Prostate gland (tissue), 2 donors: Measurements from ENCODE around the gene CHAF1A. TPM values are rescaled to one million over a fixed set of nuclear protein-coding genes. Genes with fewer than 3 reads are reported as not detected.

Experiments used
- DNase-seq: peaks from one replicate; pipeline ENCODE4 v3.0.0-alpha.2; 2019; ENCODE audit warnings: low spot score
- H3K27ac ChIP-seq, 2 donors: fragments of 200-600 bp; sonication (generic); 2 replicates each; pipeline ENCODE4 v1.5.1; 2017 to 2019
- H3K27me3 ChIP-seq: fragments of 200-600 bp; sonication (generic); replicated peaks from 2 replicates; pipeline ENCODE4 v1.5.1; 2019; ENCODE audit not compliant: insufficient read depth
- H3K36me3 ChIP-seq, 2 donors: fragments of 200-600 bp; sonication (generic); 1 replicate in 1 of 2; 2 replicates in 1 of 2; pipeline versions ENCODE4 v1.5.1 to v1.8.1; 2017 to 2019
- H3K4me1 ChIP-seq: fragments of 200-600 bp; sonication (generic); replicated peaks from 2 replicates; pipeline ENCODE4 v1.5.1; 2019
- H3K4me3 ChIP-seq, 2 donors: fragments of 200-600 bp; sonication (generic); 2 replicates each; pipeline ENCODE4 v1.5.1; 2017 to 2019
- H3K9me3 ChIP-seq: fragments of 200-600 bp; sonication (generic); 2 replicates; pipeline ENCODE4 v1.5.1; 2017
- CTCF ChIP-seq, 4 experiments: fragments of 200-600 bp in 2 of 4; fragments of 450-650 bp in 2 of 4; sonication (generic) in 2 of 4; IDR thresholded peaks; 1 replicate in 3 of 4; 2 replicates in 1 of 4; pipeline ENCODE4 v1.5.1; 2016 to 2019; ENCODE audit warnings: antibody characterized with exemption in 4 of 4, mild to moderate bottlenecking in 2 of 4, moderate library complexity in 2 of 4
- POLR2A ChIP-seq: fragments of 450-650 bp; IDR thresholded peaks from one replicate; pipeline ENCODE4 v1.6.1; 2016; ENCODE audit warnings: antibody characterized with exemption, mild to moderate bottlenecking
- POLR2AphosphoS5 ChIP-seq: sonication (generic); formaldehyde crosslinking; IDR thresholded peaks from one replicate; pipeline ENCODE4 v1.6.1; 2017; ENCODE audit warnings: antibody characterized with exemption
- WGBS: methylation state at CpG from one replicate; pipeline ENCODE4 v1.1.5; 2018; 5-methylcytosine and 5-hydroxymethylcytosine counted together
- intact Hi-C: fragments of 100-400 bp; cut with DNase I; formaldehyde crosslinking; loops from one replicate; pipeline ENCODE4 v1.14.2; 2022
- total RNA-seq, 2 donors: library from RNA; depleted of rRNA; stranded (reverse); fragments of >200 nt; gene quantifications; one replicate each; pipeline ENCODE4 v1.1.0, GENCODE V29; 2016

Gene CHAF1A
- total RNA-seq, 2 donors from 2014 or later = 13.0 to 18.1 TPM

GRCh38 chr19:4362831-4363545 is 39.5 kb upstream of the CHAF1A start:
- H3K36me3 ChIP-seq = peaks cover 0 to 28% of the 10 kb centered on the region in 2 donors
- no peak for DNase-seq
- H3K4me1 ChIP-seq = no peaks in the 10 kb centered on the region
- TF ChIP-seq CTCF (IDR thresholded peaks at IDR 0.05) (peak in 1 of 4 experiments; percentile 9), POLR2AphosphoS5 (no peak), POLR2A (no peak)
- no peak overlapping the region for H3K27ac ChIP-seq
- intact Hi-C loops = no loop called here
- no peaks in the 10 kb centered on the region for H3K27me3 ChIP-seq
- no peak overlapping the region for H3K4me3 ChIP-seq
- WGBS = 65% methylated on average over 22 of the region's 22 CpGs
- H3K9me3 ChIP-seq = no peaks in the 10 kb centered on the region

- WGBS = 90% methylated on average over 18 of the region's 26 CpGs
- H3K9me3 ChIP-seq = no peaks in the 10 kb centered on the region
- H3K27me3 ChIP-seq = no peaks in the 10 kb centered on the region
- H3K4me1 ChIP-seq = peaks cover 6% of the 10 kb centered on the region
- no peak overlapping the region for H3K27ac ChIP-seq
- TF ChIP-seq CTCF (IDR thresholded peaks at IDR 0.05) = no peak
- no peak for TF ChIP-seq POLR2A
- TF ChIP-seq POLR2AphosphoS5 = no peak
- no peak for DNase-seq
- H3K36me3 ChIP-seq = peaks cover 0 to 28% of the 10 kb centered on the region in 2 donors
- intact Hi-C loops = no loop called here
- no peak overlapping the region for H3K4me3 ChIP-seq
These were observed 38.7 kb upstream of the CHAF1A start for GRCh38 chr19:4363571-4364304.

- H3K27ac ChIP-seq = no peak overlapping the region
- H3K27me3 ChIP-seq = no peaks in the 10 kb centered on the region
- H3K9me3 ChIP-seq = no peaks in the 10 kb centered on the region
- WGBS = 86% methylated on average over 16 of the region's 16 CpGs
- peaks cover 0 to 28% of the 10 kb centered on the region in 2 donors for H3K36me3 ChIP-seq
- intact Hi-C loops = no loop called here
- no peak for TF ChIP-seq POLR2AphosphoS5
- no peak for TF ChIP-seq CTCF (IDR thresholded peaks at IDR 0.05)
- no peak for TF ChIP-seq POLR2A
- peaks cover 19% of the 10 kb centered on the region for H3K4me1 ChIP-seq
- H3K4me3 ChIP-seq = no peak overlapping the region
- no peak for DNase-seq
These were observed 37.1 kb upstream of the CHAF1A start for GRCh38 chr19:4365341-4365740.

- TF ChIP-seq POLR2A (no peak), POLR2AphosphoS5 (no peak), CTCF (IDR thresholded peaks at IDR 0.05) (no peak)
- no peak for DNase-seq
- intact Hi-C loops = no loop called here
- Histone ChIP-seq H3K9me3 (no peaks in the 10 kb centered on the region), H3K27me3 (no peaks in the 10 kb centered on the region), H3K27ac (no peak overlapping the region), H3K4me1 (peaks cover 22% of the 10 kb centered on the region), H3K36me3 (peaks cover 0 to 24% of the 10 kb centered on the region in 2 donors), H3K4me3 (no peak overlapping the region)
- WGBS = 89% methylated on average over 19 of the region's 19 CpGs
These were observed 36.4 kb upstream of the CHAF1A start for GRCh38 chr19:4365791-4366665.
